ENCODE results near the gene CBL.

Gene CBL

DNA sequence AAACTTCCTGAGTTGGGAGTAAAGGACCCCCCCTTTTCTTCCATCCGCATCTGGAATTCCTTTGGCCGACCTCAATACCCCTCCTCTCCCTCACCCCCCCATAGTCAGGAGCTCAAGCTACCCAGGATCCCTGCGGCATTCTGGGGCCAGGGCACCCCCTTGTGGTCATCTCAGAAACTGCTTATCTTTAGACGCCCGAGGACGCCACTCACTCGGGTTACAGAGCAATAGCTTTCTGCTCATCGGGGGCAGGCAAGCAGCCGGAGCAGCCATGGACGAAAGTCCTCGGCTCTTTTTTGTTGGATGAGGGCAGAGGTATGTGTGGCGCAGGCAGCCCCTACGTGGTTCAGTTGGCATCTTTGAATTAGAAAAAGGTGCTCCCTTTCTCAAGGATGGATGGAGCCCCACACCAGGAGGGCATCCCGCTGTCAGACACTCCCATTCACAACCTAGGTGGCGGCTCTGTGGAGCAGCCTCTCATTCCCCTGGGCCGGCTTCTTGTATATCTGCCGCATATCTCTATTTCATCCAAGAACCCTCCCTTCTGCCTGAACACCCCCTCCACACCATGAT, 132.3 kb downstream of the CBL start:
- H3K4me3 Mint-ChIP-seq: peak overlapping the region; percentile 86 to 100 (median 99)
- peaks cover 55% of the 10 kb centered on the region for H3K4me1 Mint-ChIP-seq
- H3K9me3 Mint-ChIP-seq: no peaks in the 10 kb centered on the region
- peak overlapping the region; percentile 67 to 94 (median 75) for H3K27ac Mint-ChIP-seq
- peaks cover 36% of the 10 kb centered on the region for H3K27me3 Mint-ChIP-seq (ENCODE audit: low read depth)
- no peaks in the 10 kb centered on the region for H3K36me3 Mint-ChIP-seq (ENCODE audit: low read depth)
- TF ChIP-seq, protein P1, sequence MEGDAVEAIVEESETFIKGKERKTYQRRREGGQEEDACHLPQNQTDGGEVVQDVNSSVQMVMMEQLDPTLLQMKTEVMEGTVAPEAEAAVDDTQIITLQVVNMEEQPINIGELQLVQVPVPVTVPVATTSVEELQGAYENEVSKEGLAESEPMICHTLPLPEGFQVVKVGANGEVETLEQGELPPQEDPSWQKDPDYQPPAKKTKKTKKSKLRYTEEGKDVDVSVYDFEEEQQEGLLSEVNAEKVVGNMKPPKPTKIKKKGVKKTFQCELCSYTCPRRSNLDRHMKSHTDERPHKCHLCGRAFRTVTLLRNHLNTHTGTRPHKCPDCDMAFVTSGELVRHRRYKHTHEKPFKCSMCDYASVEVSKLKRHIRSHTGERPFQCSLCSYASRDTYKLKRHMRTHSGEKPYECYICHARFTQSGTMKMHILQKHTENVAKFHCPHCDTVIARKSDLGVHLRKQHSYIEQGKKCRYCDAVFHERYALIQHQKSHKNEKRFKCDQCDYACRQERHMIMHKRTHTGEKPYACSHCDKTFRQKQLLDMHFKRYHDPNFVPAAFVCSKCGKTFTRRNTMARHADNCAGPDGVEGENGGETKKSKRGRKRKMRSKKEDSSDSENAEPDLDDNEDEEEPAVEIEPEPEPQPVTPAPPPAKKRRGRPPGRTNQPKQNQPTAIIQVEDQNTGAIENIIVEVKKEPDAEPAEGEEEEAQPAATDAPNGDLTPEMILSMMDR (IDR thresholded peaks at IDR 0.05; ENCODE audit: unreplicated experiment in 3 of 3): peak; percentile 65 to 79 (median 71)

DNA sequence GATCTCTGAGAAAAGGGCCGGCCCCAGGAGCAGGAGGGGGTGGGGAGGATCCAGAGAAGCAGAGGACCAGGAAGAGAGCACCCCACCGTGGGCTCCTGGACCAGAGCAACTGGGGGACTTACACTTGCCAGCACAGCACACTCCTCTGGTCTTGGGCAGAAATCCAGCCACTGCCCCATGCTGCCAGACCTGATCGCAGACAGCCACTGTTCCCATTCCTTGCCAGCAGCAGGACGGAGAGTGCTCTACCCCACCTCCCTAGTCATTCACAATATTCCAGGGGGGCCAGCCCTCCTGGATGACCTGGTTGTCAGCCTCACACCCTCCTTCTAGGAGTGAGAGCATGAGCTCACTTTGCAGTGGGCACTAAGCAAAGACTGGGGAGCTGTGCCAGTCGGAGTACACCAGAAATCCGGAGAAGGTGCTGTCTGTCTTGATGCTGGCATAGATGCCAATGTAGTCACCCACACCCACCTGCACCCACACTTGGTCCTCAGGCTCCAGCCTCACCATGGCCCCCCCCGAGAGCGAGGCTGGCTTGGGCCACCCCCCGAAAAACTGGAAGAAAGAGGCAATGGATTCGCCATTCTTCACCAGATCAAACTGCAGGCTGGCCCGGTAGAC, 132.9 kb downstream of the CBL start:
- peak overlapping the region in 2 of 3 experiments; percentile 67 to 94 for H3K27ac Mint-ChIP-seq
- H3K36me3 Mint-ChIP-seq (ENCODE audit: low read depth): no peaks in the 10 kb centered on the region
- peak overlapping the region; percentile 86 to 100 (median 99) for H3K4me3 Mint-ChIP-seq
- TF ChIP-seq, protein P1 (IDR thresholded peaks at IDR 0.05; ENCODE audit: unreplicated experiment in 3 of 3): no peak
- peaks cover 51% of the 10 kb centered on the region for H3K4me1 Mint-ChIP-seq
- peaks cover 42% of the 10 kb centered on the region for H3K27me3 Mint-ChIP-seq (ENCODE audit: low read depth)
- H3K9me3 Mint-ChIP-seq: no peaks in the 10 kb centered on the region

GRCh38 chr11:119339589-119340334, 133.6 kb downstream of the CBL start:
- Mint-ChIP-seq H3K27me3 (ENCODE audit: low read depth) (peaks cover 49% of the 10 kb centered on the region), H3K4me3 (peak overlapping the region; percentile 86 to 100 (median 99)), H3K27ac (peak overlapping the region in 2 of 3 experiments; percentile 29 to 67), H3K4me1 (peaks cover 48% of the 10 kb centered on the region), H3K36me3 (ENCODE audit: low read depth) (no peaks in the 10 kb centered on the region), H3K9me3 (no peaks in the 10 kb centered on the region)
- TF ChIP-seq, protein P1 (IDR thresholded peaks at IDR 0.05; ENCODE audit: unreplicated experiment in 3 of 3): peak; percentile 96 to 99 (median 97)

- Mint-ChIP-seq H3K9me3 (no peaks in the 10 kb centered on the region), H3K36me3 (ENCODE audit: low read depth) (no peaks in the 10 kb centered on the region), H3K4me1 (peaks cover 44% of the 10 kb centered on the region), H3K27ac (peak within 1 kb of the TSS in 2 of 3 experiments; percentile 20 to 80), H3K27me3 (ENCODE audit: low read depth) (peaks cover 54% of the 10 kb centered on the region), H3K4me3 (peak within 1 kb of the TSS; percentile 56 to 73 (median 66))
- TF ChIP-seq, protein P1 (IDR thresholded peaks at IDR 0.05; ENCODE audit: unreplicated experiment in 3 of 3): no peak
These were observed 134.4 kb downstream of the CBL start, which contains the start of gene C1QTNF5 for GRCh38 chr11:119340335-119341221. C1QTNF5 (minus strand) TSS chr11:119340883; CDS start chr11:119340397, 486 bp downstream.

- Mint-ChIP-seq H3K4me1 (peaks cover 37% of the 10 kb centered on the region), H3K36me3 (ENCODE audit: low read depth) (no peaks in the 10 kb centered on the region), H3K4me3 (peak overlapping the region; percentile 56 to 73 (median 66)), H3K27ac (peak overlapping the region in 1 of 3 experiments; percentile 80), H3K27me3 (ENCODE audit: low read depth) (peaks cover 61% of the 10 kb centered on the region), H3K9me3 (no peaks in the 10 kb centered on the region)
- TF ChIP-seq, protein P1 (IDR thresholded peaks at IDR 0.05; ENCODE audit: unreplicated experiment in 3 of 3): no peak
These were observed 135.3 kb downstream of the CBL start for GRCh38 chr11:119341222-119342022.
